H9 (cell line): ENCODE data around the gene MACROD1. TPM values are rescaled to one million over a fixed set of nuclear protein-coding genes. Genes with fewer than 3 reads are reported as not detected.

Source experiments
- DNase-seq: peaks from one replicate; pipeline ENCODE4 v3.0.0-alpha.2; 2017
- H2AFZ ChIP-seq: one replicate; pipeline ENCODE4 v1.6.1; 2013; ENCODE audit warnings: mild to moderate bottlenecking, low read length, control low read depth, moderate library complexity
- H2AK5ac ChIP-seq: 2 replicates; pipeline ENCODE4 v1.6.1; 2013; ENCODE audit warnings: low read length, control low read depth, mixed read lengths; ENCODE audit not compliant: insufficient read length
- H2BK120ac ChIP-seq: one replicate; pipeline ENCODE4 v1.6.1; 2013; ENCODE audit warnings: low read depth, mild to moderate bottlenecking, low read length, control low read depth, inconsistent platforms; ENCODE audit not compliant: poor library complexity, severe bottlenecking
- H2BK12ac ChIP-seq: 2 replicates; pipeline ENCODE4 v1.6.1; 2013; ENCODE audit warnings: low read length, control low read depth, mixed read lengths, low read depth; ENCODE audit not compliant: insufficient read length
- H2BK15ac ChIP-seq: 2 replicates; pipeline ENCODE4 v1.6.1; 2013; ENCODE audit warnings: low read depth, low read length, control low read depth
- H2BK20ac ChIP-seq: one replicate; pipeline ENCODE4 v1.6.1; 2013; ENCODE audit warnings: low read depth, mild to moderate bottlenecking, low read length, control low read depth, inconsistent platforms; ENCODE audit not compliant: poor library complexity, severe bottlenecking
- H2BK5ac ChIP-seq: 2 replicates; pipeline ENCODE4 v1.6.1; 2013; ENCODE audit warnings: low read length, control low read depth, mixed read lengths; ENCODE audit not compliant: insufficient read length
- H3K14ac ChIP-seq: 2 replicates; pipeline ENCODE4 v1.6.1; 2013; ENCODE audit warnings: low read length, control low read depth; ENCODE audit not compliant: insufficient read depth
- H3K18ac ChIP-seq: 2 replicates; pipeline ENCODE4 v1.6.1; 2013; ENCODE audit warnings: low read depth, mild to moderate bottlenecking, mixed read lengths, low read length, control low read depth; ENCODE audit not compliant: insufficient read length
- H3K23ac ChIP-seq: 2 replicates; pipeline ENCODE4 v1.6.1; 2013; ENCODE audit warnings: low read length, control low read depth, mixed read lengths, low read depth; ENCODE audit not compliant: insufficient read length
- H3K23me2 ChIP-seq: 2 replicates; pipeline ENCODE4 v1.6.1; 2013; ENCODE audit warnings: low read depth, mild to moderate bottlenecking, mixed read lengths, low read length, control low read depth; ENCODE audit not compliant: insufficient read length, poor library complexity, severe bottlenecking
- H3K27ac ChIP-seq: 2 replicates; pipeline ENCODE4 v1.5.1; 2013; ENCODE audit warnings: low read length, control low read depth, mixed read lengths, low read depth; ENCODE audit not compliant: insufficient read length
- H3K27me3 ChIP-seq: 2 replicates; pipeline ENCODE4 v1.6.1; 2013; ENCODE audit warnings: low read length, control low read depth, inconsistent platforms; ENCODE audit not compliant: insufficient read depth
- H3K4ac ChIP-seq: 2 replicates; pipeline ENCODE4 v1.6.1; 2013; ENCODE audit warnings: low read depth, mild to moderate bottlenecking, control low read depth, inconsistent platforms, low read length, moderate library complexity
- H3K4me1 ChIP-seq: 2 replicates; pipeline ENCODE4 v1.6.1; 2013; ENCODE audit warnings: low read length, control low read depth, inconsistent platforms; ENCODE audit not compliant: insufficient read depth
- H3K4me2 ChIP-seq: 2 replicates; pipeline ENCODE4 v1.6.1; 2013; ENCODE audit warnings: low read length, control low read depth, mixed read lengths; ENCODE audit not compliant: insufficient read length, insufficient read depth
- H3K56ac ChIP-seq: 2 replicates; pipeline ENCODE4 v1.6.1; 2013; ENCODE audit warnings: low read depth, mild to moderate bottlenecking, mixed read lengths, low read length, control low read depth; ENCODE audit not compliant: insufficient read length
- H3K79me1 ChIP-seq: 2 replicates; pipeline ENCODE4 v1.6.1; 2013; ENCODE audit warnings: low read depth, mild to moderate bottlenecking, moderate library complexity, low read length, control low read depth, inconsistent platforms; ENCODE audit not compliant: insufficient read depth, poor library complexity, severe bottlenecking
- H3K79me2 ChIP-seq: 2 replicates; pipeline ENCODE4 v1.6.1; 2013; ENCODE audit warnings: low read length, control low read depth, inconsistent platforms; ENCODE audit not compliant: insufficient read depth
- H3K9ac ChIP-seq: 2 replicates; pipeline ENCODE4 v1.6.1; 2013; ENCODE audit warnings: low read length, control low read depth, mixed read lengths; ENCODE audit not compliant: insufficient read length; ENCODE audit errors: extremely low read depth
- H3K9me3 ChIP-seq: one replicate; pipeline ENCODE4 v1.6.1; 2013; ENCODE audit warnings: low read depth, low read length, inconsistent platforms; ENCODE audit not compliant: control insufficient read depth
- H3T11ph ChIP-seq: one replicate; pipeline ENCODE4 v1.6.1; 2013; ENCODE audit warnings: mild to moderate bottlenecking, low read length, control low read depth, inconsistent platforms
- H4K20me1 ChIP-seq: one replicate; pipeline ENCODE4 v1.6.1; 2013; ENCODE audit not compliant: control insufficient read depth, insufficient read length, insufficient read depth
- H4K5ac ChIP-seq: 2 replicates; pipeline ENCODE4 v1.6.1; 2013; ENCODE audit warnings: low read depth, mild to moderate bottlenecking, mixed read lengths, low read length, control low read depth; ENCODE audit not compliant: insufficient read length
- H4K8ac ChIP-seq: replicated peaks from 2 replicates; pipeline ENCODE4 v1.6.1; 2013; ENCODE audit warnings: low read length, control low read depth, mixed read lengths, low read depth; ENCODE audit not compliant: insufficient read length
- H4K91ac ChIP-seq: 2 replicates; pipeline ENCODE4 v1.6.1; 2013; ENCODE audit warnings: low read depth, mild to moderate bottlenecking, moderate library complexity, mixed read lengths, low read length, control low read depth; ENCODE audit not compliant: insufficient read length
- H3K27ac Mint-ChIP-seq, 3 experiments: 2 replicates in 2 of 3; 3 replicates in 1 of 3; pipeline ENCODE4 v1.8.0; 2020 to 2021; ENCODE audit warnings: mixed read lengths in 3 of 3, mild to moderate bottlenecking in 1 of 3, moderate library complexity in 1 of 3
- H3K27me3 Mint-ChIP-seq: 2 replicates; pipeline ENCODE4 v1.8.0; 2021; ENCODE audit warnings: low read depth, mild to moderate bottlenecking, moderate library complexity, mixed read lengths
- H3K36me3 Mint-ChIP-seq, 3 experiments: 2 replicates in 2 of 3; 3 replicates in 1 of 3; pipeline ENCODE4 v1.8.0; 2020 to 2021; ENCODE audit warnings: low read depth in 3 of 3, mixed read lengths in 3 of 3; ENCODE audit not compliant: insufficient read depth in 1 of 3
- H3K4me1 Mint-ChIP-seq, 2 experiments: 2 replicates each; pipeline ENCODE4 v1.8.0; 2020; ENCODE audit warnings: mixed read lengths in 2 of 2
- H3K4me3 Mint-ChIP-seq, 2 experiments: 2 replicates in 1 of 2; 3 replicates in 1 of 2; pipeline ENCODE4 v1.8.0; 2020 to 2021; ENCODE audit warnings: mild to moderate bottlenecking in 2 of 2, mixed read lengths in 2 of 2, moderate library complexity in 1 of 2
- H3K9me3 Mint-ChIP-seq, 2 experiments: 2 replicates in 1 of 2; 3 replicates in 1 of 2; pipeline ENCODE4 v1.8.0; 2020; ENCODE audit warnings: mild to moderate bottlenecking in 2 of 2, mixed read lengths in 2 of 2, moderate library complexity in 1 of 2
- CTCF ChIP-seq: fragments of 200-600 bp; sonication (generic); conservative IDR thresholded peaks from 3 replicates; pipeline ENCODE4 v1.8.0; 2021; ENCODE audit warnings: antibody characterized with exemption, mild to moderate bottlenecking
- WGBS: extraction: QIAGEN DNeasy Blood & Tissue Kit; methylation state at CpG from one replicate; pipeline ENCODE4 v1.1.7; 2013; ENCODE audit warnings: missing lambda C conversion rate, low lambda C conversion rate, mixed read lengths; ENCODE audit not compliant: insufficient read length; ENCODE audit errors: extremely low coverage; 5-methylcytosine and 5-hydroxymethylcytosine counted together
- total RNA-seq: library from RNA; stranded (reverse); gene quantifications from 2 replicates; pipeline ENCODE4 v1.2.1, GENCODE V29; 2021

MACROD1 gene
- total RNA-seq, 1 experiment from 2014 or later = 21.2 TPM

- Mint-ChIP-seq H3K27me3 (peaks cover 81% of the 10 kb centered on the region), H3K36me3 (no peaks in the 10 kb centered on the region; a peak in 1 of 7 replicates), H3K9me3 (no peaks in the 10 kb centered on the region; a peak in 1 of 5 replicates), H3K27ac (no peak overlapping the region), H3K4me1 (peaks cover 3 to 12% of the 10 kb centered on the region in 2 experiments), H3K4me3 (no peak overlapping the region)
- H3K23me2 ChIP-seq = no peaks in the 10 kb centered on the region
- no peak overlapping the region for H2BK5ac ChIP-seq
- H3K4ac ChIP-seq = no peak overlapping the region
- H3K4me1 ChIP-seq = no peaks in the 10 kb centered on the region
- H3K18ac ChIP-seq = no peak overlapping the region
- H3K27me3 ChIP-seq = peaks cover 13% of the 10 kb centered on the region; the same call in 1 of the 2 replicates
- no peaks in the 10 kb centered on the region for H3K79me1 ChIP-seq
- DNase-seq = no peak
- no peak overlapping the region for H4K5ac ChIP-seq
- H4K20me1 ChIP-seq = no peaks in the 10 kb centered on the region
- TF ChIP-seq CTCF = no peak
- no peak overlapping the region for H3K14ac ChIP-seq
- no peak overlapping the region for H2AFZ ChIP-seq
- no CpG with 5 or more reads among the region's 18 CpGs for WGBS
- no peak overlapping the region for H2BK12ac ChIP-seq
- no peak overlapping the region for H3T11ph ChIP-seq
- no peak overlapping the region for H2BK15ac ChIP-seq
- H3K9me3 ChIP-seq = no peaks in the 10 kb centered on the region
- no peak overlapping the region for H3K4me2 ChIP-seq
- H3K9ac ChIP-seq = no peak overlapping the region
- H2BK20ac ChIP-seq = no peak overlapping the region
- no peak overlapping the region for H3K27ac ChIP-seq
- H2BK120ac ChIP-seq = no peak overlapping the region
- no peak overlapping the region for H3K23ac ChIP-seq
- no peak overlapping the region for H3K56ac ChIP-seq
- no peaks in the 10 kb centered on the region for H3K79me2 ChIP-seq
- H4K8ac ChIP-seq = no peak overlapping the region
- no peak overlapping the region for H4K91ac ChIP-seq
- no peak overlapping the region for H2AK5ac ChIP-seq
Observed at GRCh38 chr11:64044730-64045393, 121.1 kb downstream of the MACROD1 start.
